A549 (cell line): ENCODE measurements around the gene NELFB.

Experiments used
- CHD2 ChIP-seq: fragments of 150-350 bp; IDR thresholded peaks from 2 replicates; pipeline ENCODE4 v1.6.1; 2014; ENCODE audit warnings: low read length; ENCODE audit not compliant: partially characterized antibody
- CHD4 ChIP-seq: fragments of 200-600 bp; sonication (generic); IDR thresholded peaks from 2 replicates; pipeline ENCODE4 v1.6.1; 2016; ENCODE audit warnings: antibody characterized with exemption, mild to moderate bottlenecking, borderline replicate concordance
- CTCF ChIP-seq: fragments of >200 bp; sonication (Bioruptor Twin); formaldehyde crosslinking; IDR thresholded peaks from 3 replicates; pipeline ENCODE4 v1.5.1; 2016
- EP300 ChIP-seq, 2 experiments: fragments of >200 bp; sonication (Bioruptor Twin); formaldehyde crosslinking; IDR thresholded peaks; 2 replicates in 1 of 2; 3 replicates in 1 of 2; pipeline ENCODE4 v1.6.1; 2016 to 2017
- ESRRA ChIP-seq: fragments of 150-350 bp; IDR thresholded peaks from 2 replicates; pipeline ENCODE4 v1.6.1; 2014; ENCODE audit warnings: mild to moderate bottlenecking, low read length, borderline replicate concordance
- KDM1A ChIP-seq: fragments of 200-600 bp; sonication (generic); IDR thresholded peaks from 2 replicates; pipeline ENCODE4 v1.6.1; 2016; ENCODE audit warnings: low read depth, mild to moderate bottlenecking
- MAX ChIP-seq: IDR thresholded peaks from 2 replicates; pipeline ENCODE4 v1.6.1; 2012
- NPAS2 ChIP-seq: fragments of 250-450 bp; sonication (Bioruptor Pico); IDR thresholded peaks from 2 replicates; pipeline ENCODE4 v1.8.0; 2022; ENCODE audit warnings: mild to moderate bottlenecking, moderate library complexity, borderline replicate concordance
- NR3C1 ChIP-seq: fragments of >200 bp; sonication (Bioruptor Twin); formaldehyde crosslinking; IDR thresholded peaks from 3 replicates; pipeline ENCODE4 v1.6.1; 2017
- PBX3 ChIP-seq: IDR thresholded peaks from 2 replicates; pipeline ENCODE4 v1.6.1; 2012
- PHF8 ChIP-seq: fragments of 200-600 bp; sonication (generic); IDR thresholded peaks from 2 replicates; pipeline ENCODE4 v1.6.1; 2016; ENCODE audit warnings: low read depth, mild to moderate bottlenecking, antibody characterized with exemption, moderate library complexity, borderline replicate concordance
- POLR2A ChIP-seq: IDR thresholded peaks from 2 replicates; pipeline ENCODE4 v1.6.1; 2012; ENCODE audit warnings: mild to moderate bottlenecking, low read length
- REST ChIP-seq: fragments of 200-600 bp; sonication (generic); IDR thresholded peaks from 2 replicates; pipeline ENCODE4 v1.6.1; 2016; ENCODE audit warnings: antibody characterized with exemption, mild to moderate bottlenecking, moderate library complexity
- SREBF2 ChIP-seq: fragments of 450-650 bp; IDR thresholded peaks from 2 replicates; pipeline ENCODE4 v1.6.1; 2014; ENCODE audit warnings: mild to moderate bottlenecking, moderate library complexity

- TF ChIP-seq ESRRA (no peak), PBX3 (peak; percentile 47; the same call in 1 of the 2 replicates), PHF8 (0 out of 2 replicates have a peak, but pooled peaks have one; percentile 34), MAX (peak; percentile 75; the same call in 1 of the 2 replicates), CTCF (no peak), NR3C1 (no peak), EP300 (IDR thresholded peaks at IDR 0.05) (0 out of 5 replicates have a peak, but pooled peaks of 1 of the 2 experiments have one; percentile 36), SREBF2 (no peak), KDM1A (no peak), CHD2 (no peak), POLR2A (peak; percentile 90), NPAS2 (CRISPR knock-in tag) (no peak), REST (no peak), CHD4 (no peak)
Measured at GRCh38 chr9:137254624-137255447, at the start of gene NELFB.
